Ovary (tissue), 3 donors: ENCODE measurements around the gene PFDN1.

Source experiments
- POLR2A ChIP-seq: fragments of 450-650 bp; IDR thresholded peaks from one replicate; pipeline ENCODE4 v1.6.1; 2017; ENCODE audit warnings: antibody characterized with exemption, mild to moderate bottlenecking, moderate library complexity
- TF ChIP-seq, protein P1 (sequence below), 3 donors: fragments of 450-650 bp in 2 of 3; fragments of 200-600 bp in 1 of 3; IDR thresholded peaks; one replicate each; pipeline versions ENCODE4 v1.5.1 to v1.8.0; 2016 to 2022; ENCODE audit warnings: antibody characterized with exemption in 3 of 3, mild to moderate bottlenecking in 1 of 3
- donor health status: DM: no; HTN: no; CAD: no.

DNA sequence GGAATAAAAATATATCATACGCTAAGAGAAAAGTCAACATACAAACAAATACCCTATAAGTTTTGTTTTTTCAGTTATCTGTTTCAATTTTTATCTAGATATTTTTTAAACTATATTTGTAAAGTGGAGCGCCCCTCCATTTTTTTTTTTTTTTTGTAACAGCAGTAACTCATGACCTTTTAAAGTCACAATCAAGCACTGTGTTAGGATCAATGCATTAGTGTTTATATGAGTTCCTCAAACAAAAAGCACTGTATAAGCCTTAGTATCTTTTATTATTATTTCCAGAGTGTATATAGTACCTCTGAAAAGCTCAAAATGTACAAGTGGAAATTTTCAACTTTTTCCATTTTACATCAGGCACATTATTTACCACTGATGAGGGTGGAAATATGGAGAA lies 20.6 kb downstream of the PFDN1 start:
- no peak for TF ChIP-seq POLR2A
- TF ChIP-seq, protein P1, sequence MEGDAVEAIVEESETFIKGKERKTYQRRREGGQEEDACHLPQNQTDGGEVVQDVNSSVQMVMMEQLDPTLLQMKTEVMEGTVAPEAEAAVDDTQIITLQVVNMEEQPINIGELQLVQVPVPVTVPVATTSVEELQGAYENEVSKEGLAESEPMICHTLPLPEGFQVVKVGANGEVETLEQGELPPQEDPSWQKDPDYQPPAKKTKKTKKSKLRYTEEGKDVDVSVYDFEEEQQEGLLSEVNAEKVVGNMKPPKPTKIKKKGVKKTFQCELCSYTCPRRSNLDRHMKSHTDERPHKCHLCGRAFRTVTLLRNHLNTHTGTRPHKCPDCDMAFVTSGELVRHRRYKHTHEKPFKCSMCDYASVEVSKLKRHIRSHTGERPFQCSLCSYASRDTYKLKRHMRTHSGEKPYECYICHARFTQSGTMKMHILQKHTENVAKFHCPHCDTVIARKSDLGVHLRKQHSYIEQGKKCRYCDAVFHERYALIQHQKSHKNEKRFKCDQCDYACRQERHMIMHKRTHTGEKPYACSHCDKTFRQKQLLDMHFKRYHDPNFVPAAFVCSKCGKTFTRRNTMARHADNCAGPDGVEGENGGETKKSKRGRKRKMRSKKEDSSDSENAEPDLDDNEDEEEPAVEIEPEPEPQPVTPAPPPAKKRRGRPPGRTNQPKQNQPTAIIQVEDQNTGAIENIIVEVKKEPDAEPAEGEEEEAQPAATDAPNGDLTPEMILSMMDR (IDR thresholded peaks at IDR 0.05), result no peak
